Mesothelial cell of epicardium (in vitro differentiated cells): Measurements from ENCODE around the gene ATG101. TPM values are rescaled to one million over a fixed set of nuclear protein-coding genes. Genes with fewer than 3 reads are reported as not detected.

Experiments
- DNase-seq, 2 experiments: peaks; one replicate each; pipeline ENCODE4 v3.0.0; 2021; ENCODE audit warnings: low spot score in 2 of 2; ENCODE audit not compliant: unreplicated experiment in 2 of 2
- H3K27ac Mint-ChIP-seq: 2 replicates; pipeline ENCODE4 v1.8.0; 2021; ENCODE audit warnings: mixed read lengths
- H3K27me3 Mint-ChIP-seq: 2 replicates; pipeline ENCODE4 v1.8.0; 2021; ENCODE audit warnings: low read depth, mixed read lengths
- H3K36me3 Mint-ChIP-seq: 2 replicates; pipeline ENCODE4 v1.8.0; 2021; ENCODE audit warnings: mixed read lengths
- H3K4me1 Mint-ChIP-seq: 2 replicates; pipeline ENCODE4 v1.8.0; 2021; ENCODE audit warnings: mixed read lengths
- H3K4me3 Mint-ChIP-seq: 2 replicates; pipeline ENCODE4 v1.8.0; 2021; ENCODE audit warnings: mild to moderate bottlenecking, moderate library complexity, mixed read lengths
- H3K9me3 Mint-ChIP-seq: 2 replicates; pipeline ENCODE4 v1.8.0; 2021; ENCODE audit warnings: mixed read lengths
- total RNA-seq: library from RNA; stranded (reverse); gene quantifications from 3 replicates; pipeline ENCODE4 v1.2.1, GENCODE V29; 2021
- TF ChIP-seq, protein P1 (sequence below): fragments of 200-600 bp; sonication (generic); IDR thresholded peaks from one replicate; pipeline ENCODE4 v1.5.0; 2021; ENCODE audit warnings: antibody characterized with exemption; ENCODE audit not compliant: unreplicated experiment

ATG101 gene
- total RNA-seq, 1 donor from 2014 or later, result 32.8 TPM

DNA sequence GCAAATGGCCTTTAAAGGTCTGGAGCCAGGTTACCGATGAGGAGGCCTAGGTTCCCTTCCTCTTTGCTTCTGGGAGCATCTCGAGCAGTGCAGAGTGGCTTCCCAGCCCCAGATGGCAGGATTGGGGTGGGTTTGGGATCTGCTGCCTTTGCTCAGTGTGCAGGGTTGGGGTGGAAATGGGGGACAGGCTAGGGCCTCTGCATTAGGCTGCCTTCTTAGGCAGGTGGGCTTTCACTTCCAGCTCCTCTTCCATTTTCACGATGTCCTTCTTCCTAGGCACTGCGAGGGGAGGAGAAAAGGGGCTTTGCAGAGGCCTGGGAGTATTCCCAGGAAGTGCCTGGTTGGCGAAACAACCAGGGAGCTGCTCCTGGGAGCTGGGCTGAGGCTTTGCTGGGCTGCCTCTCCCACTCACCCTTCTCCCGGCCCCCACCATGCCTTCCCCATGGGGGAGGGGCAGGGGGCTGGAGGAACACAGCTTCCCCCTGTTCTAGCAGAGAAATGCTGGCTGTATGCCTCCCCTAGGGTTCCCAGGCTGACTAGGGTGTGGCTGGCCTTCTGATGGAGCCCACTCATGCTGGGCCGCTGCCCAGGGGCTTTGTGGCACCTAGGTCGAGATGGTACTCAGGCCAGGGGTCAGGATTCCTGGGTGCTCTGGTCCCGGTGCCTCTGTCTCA is 16.1 kb upstream of the ATG101 start:
- peak overlapping the region; percentile 17 for H3K4me3 Mint-ChIP-seq
- peaks cover 23% of the 10 kb centered on the region for H3K27me3 Mint-ChIP-seq
- no peaks in the 10 kb centered on the region for H3K9me3 Mint-ChIP-seq
- peaks cover 2% of the 10 kb centered on the region for H3K36me3 Mint-ChIP-seq
- H3K27ac Mint-ChIP-seq, result no peak overlapping the region
- H3K4me1 Mint-ChIP-seq, result peaks cover 22% of the 10 kb centered on the region
- TF ChIP-seq, protein P1, sequence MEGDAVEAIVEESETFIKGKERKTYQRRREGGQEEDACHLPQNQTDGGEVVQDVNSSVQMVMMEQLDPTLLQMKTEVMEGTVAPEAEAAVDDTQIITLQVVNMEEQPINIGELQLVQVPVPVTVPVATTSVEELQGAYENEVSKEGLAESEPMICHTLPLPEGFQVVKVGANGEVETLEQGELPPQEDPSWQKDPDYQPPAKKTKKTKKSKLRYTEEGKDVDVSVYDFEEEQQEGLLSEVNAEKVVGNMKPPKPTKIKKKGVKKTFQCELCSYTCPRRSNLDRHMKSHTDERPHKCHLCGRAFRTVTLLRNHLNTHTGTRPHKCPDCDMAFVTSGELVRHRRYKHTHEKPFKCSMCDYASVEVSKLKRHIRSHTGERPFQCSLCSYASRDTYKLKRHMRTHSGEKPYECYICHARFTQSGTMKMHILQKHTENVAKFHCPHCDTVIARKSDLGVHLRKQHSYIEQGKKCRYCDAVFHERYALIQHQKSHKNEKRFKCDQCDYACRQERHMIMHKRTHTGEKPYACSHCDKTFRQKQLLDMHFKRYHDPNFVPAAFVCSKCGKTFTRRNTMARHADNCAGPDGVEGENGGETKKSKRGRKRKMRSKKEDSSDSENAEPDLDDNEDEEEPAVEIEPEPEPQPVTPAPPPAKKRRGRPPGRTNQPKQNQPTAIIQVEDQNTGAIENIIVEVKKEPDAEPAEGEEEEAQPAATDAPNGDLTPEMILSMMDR, result no peak
- no peak for DNase-seq

DNA sequence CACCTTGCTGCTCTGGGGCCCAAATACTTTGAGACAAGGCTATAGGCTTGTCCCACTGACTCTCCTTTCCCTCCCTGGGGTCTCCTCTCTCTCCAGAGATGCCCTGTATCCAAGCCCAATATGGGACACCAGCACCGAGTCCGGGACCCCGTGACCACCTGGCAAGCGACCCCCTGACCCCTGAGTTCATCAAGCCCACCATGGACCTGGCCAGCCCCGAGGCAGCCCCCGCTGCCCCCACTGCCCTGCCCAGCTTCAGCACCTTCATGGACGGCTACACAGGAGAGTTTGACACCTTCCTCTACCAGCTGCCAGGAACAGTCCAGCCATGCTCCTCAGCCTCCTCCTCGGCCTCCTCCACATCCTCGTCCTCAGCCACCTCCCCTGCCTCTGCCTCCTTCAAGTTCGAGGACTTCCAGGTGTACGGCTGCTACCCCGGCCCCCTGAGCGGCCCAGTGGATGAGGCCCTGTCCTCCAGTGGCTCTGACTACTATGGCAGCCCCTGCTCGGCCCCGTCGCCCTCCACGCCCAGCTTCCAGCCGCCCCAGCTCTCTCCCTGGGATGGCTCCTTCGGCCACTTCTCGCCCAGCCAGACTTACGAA is 15.4 kb upstream of the ATG101 start:
- H3K4me3 Mint-ChIP-seq, result no peak overlapping the region
- peaks cover 20% of the 10 kb centered on the region for H3K27me3 Mint-ChIP-seq
- no peak overlapping the region for H3K27ac Mint-ChIP-seq
- no peaks in the 10 kb centered on the region for H3K9me3 Mint-ChIP-seq
- peaks cover 2% of the 10 kb centered on the region for H3K36me3 Mint-ChIP-seq
- peaks cover 20% of the 10 kb centered on the region for H3K4me1 Mint-ChIP-seq
- DNase-seq, result no peak
- TF ChIP-seq, protein P1, result no peak

DNA sequence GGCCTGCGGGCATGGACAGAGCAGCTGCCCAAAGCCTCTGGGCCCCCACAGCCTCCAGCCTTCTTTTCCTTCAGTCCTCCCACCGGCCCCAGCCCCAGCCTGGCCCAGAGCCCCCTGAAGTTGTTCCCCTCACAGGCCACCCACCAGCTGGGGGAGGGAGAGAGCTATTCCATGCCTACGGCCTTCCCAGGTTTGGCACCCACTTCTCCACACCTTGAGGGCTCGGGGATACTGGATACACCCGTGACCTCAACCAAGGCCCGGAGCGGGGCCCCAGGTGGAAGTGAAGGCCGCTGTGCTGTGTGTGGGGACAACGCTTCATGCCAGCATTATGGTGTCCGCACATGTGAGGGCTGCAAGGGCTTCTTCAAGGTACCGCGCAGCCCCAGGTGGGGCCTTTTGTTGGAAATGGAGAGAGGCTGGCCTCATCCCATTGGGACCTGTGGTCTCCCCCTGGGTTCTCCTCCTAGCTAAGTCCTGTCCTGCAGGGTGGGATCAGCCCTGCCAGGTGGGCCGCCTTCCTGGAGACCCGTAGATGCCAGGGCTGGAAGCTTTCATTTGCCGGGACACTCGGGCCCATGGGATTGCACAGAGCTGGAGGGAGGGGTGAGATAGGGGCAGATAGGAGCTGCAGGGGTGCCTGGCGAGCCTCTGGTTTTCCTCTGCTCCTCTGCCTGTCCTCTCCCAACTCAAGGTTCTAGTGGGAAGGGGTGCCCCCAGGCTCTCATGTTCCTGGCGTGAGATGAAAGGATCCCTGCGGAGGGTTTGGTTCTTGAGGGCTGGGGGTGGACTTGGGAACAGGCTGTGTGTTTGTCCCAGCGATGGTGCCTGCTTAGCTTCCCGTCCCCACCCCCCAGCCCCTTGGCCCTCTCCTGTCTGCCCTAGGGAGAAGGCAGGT is 14.7 kb upstream of the ATG101 start:
- H3K27me3 Mint-ChIP-seq, result peaks cover 12% of the 10 kb centered on the region
- H3K36me3 Mint-ChIP-seq, result peaks cover 2% of the 10 kb centered on the region
- H3K4me3 Mint-ChIP-seq, result no peak overlapping the region
- peaks cover 13% of the 10 kb centered on the region for H3K4me1 Mint-ChIP-seq
- no peak for DNase-seq
- TF ChIP-seq, protein P1, result no peak
- no peaks in the 10 kb centered on the region for H3K9me3 Mint-ChIP-seq
- H3K27ac Mint-ChIP-seq, result no peak overlapping the region

DNA sequence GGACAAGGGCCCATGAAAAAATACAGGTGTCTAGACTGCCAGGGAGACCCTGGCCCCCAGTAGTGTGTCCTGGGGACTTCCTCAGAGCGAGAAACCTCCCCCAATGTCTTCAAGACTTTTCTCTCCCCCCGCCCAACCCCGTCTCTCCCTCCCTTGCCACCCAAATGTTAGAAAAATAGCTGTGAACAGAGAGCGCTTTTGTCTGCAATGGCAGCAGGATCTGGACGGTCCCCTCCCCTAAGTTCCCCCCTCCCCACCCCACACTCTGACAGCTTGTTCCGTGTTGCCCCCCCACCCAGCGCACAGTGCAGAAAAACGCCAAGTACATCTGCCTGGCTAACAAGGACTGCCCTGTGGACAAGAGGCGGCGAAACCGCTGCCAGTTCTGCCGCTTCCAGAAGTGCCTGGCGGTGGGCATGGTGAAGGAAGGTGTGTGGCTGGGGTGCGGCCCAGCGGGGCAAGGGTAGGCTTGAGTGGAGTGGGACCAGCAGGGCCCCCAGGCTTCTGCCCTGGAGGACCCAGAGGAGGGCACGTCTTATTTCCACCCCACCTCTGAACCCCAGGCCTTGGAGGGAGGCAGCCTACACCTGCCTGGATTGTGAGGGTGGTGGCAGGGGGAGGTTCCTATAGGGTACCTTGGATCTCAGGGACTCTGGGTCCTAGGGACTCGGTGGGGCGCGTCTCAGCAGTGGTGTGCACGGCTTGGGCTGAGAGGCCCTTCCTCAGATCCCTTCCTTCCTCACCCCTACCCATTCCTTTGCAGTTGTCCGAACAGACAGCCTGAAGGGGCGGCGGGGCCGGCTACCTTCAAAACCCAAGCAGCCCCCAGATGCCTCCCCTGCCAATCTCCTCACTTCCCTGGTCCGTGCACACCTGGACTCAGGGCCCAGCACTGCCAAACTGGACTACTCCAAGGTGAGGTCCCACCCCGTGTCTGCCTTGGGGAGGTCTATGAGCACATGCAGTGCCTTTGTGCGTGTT is 13.8 kb upstream of the ATG101 start:
- peaks cover 8% of the 10 kb centered on the region for H3K4me1 Mint-ChIP-seq
- no peak overlapping the region for H3K27ac Mint-ChIP-seq
- H3K9me3 Mint-ChIP-seq, result no peaks in the 10 kb centered on the region
- TF ChIP-seq, protein P1, result no peak
- H3K4me3 Mint-ChIP-seq, result no peak overlapping the region
- H3K27me3 Mint-ChIP-seq, result peaks cover 8% of the 10 kb centered on the region
- H3K36me3 Mint-ChIP-seq, result peaks cover 2% of the 10 kb centered on the region
- no peak for DNase-seq
